CD4-positive, alpha-beta T cell treated with Interleukin-15 for 1 hour (primary cell): ENCODE results near the gene MAGI1.

Experiments
- DNase-seq: peaks from one replicate; pipeline ENCODE4 v3.0.0-alpha.2; 2020

MAGI1 gene

DNA sequence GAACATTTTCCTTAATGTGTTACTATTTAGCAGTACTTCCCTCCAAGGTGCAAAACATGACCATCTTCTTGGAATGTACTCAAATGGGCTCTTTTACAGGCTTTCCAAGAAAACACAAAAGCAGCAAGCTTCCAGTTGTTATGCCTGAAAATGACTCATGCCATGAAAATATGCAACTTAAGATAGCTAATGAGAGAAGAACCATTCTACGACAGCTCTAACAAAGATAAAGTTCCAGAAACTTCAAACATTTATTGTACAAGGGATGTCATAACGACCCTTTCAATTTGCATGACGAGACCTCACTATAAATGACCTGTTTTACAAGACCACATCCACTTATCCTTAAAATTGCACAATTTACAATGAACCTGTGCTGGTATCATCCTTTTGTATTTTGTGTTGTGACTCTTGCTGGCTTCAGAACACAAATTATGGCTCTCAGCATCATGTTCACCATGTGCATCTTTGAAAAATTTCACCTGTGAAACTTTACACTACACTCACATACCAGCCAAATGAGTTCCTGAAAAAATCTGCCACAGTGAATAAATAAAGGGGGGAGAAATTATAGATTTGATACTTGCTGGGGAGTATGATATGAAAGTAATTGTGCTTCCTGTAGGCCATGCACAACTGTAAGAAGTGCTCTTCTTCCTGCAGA, 433.7 kb downstream of the MAGI1 start:
- DNase-seq = no peak

DNA sequence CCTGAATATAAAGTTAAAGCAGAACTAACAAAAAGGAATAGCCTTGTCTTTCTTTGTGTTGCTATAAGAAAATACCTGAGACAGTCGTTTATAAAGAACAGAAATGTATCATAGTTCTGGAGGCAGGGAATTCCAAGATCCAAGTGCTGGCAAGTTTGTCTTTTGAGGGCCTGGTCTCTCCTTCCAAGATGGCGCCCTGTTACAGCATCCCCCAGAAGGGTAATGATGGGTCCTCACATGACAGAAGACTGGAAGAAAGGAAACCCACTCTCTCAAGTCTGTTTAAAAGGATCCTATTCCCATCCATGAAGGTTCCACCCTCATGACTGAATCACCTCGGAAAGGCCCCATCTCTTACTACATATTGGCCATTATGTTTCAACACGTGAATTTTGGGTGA, 435.1 kb downstream of the MAGI1 start:
- no peak for DNase-seq

DNA sequence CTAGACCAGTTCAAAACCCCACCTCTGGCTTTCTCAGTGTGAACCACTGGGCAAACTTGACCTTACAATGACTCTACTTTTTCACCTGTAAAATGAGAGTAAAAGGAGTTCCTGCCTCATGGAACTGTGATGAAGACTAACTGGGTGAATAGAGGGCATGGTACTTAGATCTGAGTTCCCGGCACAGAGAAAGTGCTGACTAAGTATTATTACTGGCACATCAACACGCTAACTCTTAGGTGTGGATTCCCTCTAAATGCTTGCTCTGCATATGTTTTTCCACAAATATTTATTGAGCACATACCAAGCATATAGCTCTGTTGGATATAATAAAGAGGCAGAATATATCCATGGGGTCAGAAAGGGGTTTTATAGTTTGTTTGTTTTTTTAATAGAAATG, 437.8 kb downstream of the MAGI1 start:
- DNase-seq = no peak

DNA sequence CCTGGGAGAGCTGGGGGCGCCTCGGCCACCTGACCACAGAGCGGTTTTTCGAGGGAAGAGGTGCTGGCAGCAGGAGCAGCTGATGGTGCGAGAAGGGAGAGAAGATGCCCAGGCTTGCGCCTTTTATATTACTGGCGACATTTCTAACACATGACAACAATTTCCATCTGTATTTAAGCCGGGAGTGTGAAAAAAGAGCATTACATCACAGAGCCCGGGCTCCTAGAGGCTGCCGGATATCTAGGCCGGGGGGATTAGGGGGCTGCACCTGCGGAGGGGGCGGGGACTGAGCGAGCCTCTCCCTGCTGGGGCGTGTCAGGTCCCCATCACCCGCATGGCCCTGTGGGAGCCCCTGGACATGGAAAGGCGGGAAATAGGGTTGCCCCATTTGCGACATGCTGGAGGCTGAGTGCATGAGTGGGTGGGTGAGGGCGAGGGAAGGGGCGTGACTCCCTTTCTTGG, 440.7 kb downstream of the MAGI1 start:
- DNase-seq = no peak

DNA sequence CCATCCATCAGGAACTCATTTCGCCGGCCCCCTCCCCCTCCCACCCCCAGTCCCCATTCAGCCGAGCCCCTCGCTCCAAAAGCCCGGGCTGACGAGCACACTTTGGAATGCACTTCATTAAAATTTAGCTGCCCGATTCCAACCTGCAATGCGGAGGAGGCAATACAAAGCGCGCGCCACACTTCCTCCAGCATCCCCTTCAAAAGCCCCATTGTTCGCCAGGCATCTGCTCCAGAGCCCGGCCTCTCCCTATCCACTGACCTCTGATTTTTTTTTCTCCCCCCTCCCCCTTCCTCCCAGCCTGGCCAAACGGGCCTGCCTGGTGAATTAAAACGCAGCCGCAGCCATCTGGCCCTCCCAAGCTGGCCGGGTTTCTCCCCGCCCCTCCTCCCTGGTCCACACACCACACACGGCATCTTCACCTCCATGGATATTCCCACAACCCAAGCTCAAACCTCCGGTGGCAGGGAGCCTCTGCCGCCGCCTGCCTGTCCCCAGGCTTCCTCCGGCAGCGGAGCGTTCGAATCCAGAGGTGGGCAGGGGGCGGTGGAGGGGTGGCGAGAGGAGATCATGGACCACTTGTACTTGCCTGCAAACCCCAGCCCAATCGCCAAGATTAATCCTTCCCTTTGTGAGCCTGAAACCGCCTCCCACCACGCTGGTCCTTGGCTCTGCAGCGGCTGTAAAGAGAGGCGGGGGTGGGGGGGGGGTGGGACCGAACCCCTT, 441.3 kb downstream of the MAGI1 start:
- no peak for DNase-seq

DNA sequence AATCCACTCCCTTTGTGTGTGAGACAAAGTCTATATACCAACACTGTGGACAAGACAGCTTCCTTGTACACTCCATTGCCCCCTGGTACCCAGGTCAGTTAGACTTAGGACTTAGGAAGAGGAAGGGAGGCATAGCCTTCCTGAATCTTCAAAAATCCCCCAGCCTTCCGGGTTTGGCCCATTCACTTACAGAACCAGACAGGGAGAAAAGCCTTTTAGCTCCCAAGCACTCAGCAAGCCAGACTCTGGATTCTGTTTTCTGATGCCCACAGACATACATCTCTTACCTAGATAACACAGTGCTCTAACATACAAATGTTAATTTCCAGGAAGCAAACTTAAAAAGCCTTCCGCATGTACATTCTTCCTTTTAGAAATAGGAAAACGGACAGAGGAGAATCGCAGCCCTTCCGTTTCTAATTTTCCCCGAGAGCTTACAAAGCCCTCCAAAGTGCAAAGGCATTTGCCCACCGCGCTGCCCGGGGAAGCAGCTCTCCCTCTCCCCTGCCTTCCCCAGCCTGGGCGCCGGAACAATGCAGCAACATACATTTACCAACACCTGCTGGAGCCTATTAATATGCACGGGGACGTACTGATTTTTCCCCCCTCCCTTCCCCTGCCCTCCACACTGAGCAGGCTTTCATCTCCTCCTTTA, 442.0 kb downstream of the MAGI1 start:
- DNase-seq = no peak

DNA sequence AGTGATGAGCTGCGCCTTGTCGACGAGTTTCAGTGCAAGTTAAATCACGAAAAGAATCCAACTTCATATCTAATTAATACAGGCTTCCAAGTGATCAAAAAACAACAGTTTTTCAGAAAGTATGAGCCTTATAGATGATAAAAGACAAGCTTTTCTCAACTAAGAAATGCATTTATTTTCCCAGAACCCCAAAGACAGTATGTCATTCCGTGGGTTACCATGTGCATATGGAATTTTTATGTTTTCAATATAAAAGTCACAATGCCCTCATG, 442.8 kb downstream of the MAGI1 start:
- no peak for DNase-seq

DNA sequence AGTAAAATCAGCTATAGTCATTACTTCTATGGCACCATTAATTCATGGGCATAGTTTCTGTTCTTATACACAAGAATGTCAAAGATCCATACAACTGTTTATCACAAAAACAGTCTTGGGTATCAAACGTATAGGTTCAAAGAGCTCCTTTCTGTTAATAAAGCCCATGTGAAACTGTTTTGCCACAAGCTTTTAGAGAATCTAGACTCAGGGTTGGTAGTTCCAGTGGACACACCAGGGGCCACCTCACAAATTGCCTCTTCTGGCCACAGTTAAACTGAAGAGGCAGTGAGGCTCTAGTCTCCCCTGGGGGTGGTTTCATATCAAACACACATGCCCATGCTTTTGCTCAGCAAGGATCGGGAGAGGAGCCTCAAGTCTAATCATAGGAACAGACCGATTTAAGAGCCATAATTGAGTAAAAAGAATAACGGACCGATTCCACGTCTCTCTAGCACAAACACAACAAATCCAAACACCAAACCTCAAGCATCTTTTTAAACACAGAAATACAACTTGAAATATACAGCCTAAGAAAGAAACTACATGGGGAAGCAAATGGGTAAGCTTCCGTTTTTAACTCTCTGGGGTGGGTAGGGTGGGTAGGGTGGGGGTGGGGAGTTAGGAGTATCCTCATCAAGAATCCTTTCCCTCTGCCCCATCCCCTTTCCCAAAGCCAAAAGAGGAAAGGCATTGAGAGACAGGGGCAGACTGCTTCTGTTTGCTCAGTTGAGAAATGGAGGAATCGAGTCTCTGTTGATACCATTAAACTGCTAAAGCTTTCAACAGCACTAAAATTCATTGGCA, 443.3 kb downstream of the MAGI1 start:
- no peak for DNase-seq

DNA sequence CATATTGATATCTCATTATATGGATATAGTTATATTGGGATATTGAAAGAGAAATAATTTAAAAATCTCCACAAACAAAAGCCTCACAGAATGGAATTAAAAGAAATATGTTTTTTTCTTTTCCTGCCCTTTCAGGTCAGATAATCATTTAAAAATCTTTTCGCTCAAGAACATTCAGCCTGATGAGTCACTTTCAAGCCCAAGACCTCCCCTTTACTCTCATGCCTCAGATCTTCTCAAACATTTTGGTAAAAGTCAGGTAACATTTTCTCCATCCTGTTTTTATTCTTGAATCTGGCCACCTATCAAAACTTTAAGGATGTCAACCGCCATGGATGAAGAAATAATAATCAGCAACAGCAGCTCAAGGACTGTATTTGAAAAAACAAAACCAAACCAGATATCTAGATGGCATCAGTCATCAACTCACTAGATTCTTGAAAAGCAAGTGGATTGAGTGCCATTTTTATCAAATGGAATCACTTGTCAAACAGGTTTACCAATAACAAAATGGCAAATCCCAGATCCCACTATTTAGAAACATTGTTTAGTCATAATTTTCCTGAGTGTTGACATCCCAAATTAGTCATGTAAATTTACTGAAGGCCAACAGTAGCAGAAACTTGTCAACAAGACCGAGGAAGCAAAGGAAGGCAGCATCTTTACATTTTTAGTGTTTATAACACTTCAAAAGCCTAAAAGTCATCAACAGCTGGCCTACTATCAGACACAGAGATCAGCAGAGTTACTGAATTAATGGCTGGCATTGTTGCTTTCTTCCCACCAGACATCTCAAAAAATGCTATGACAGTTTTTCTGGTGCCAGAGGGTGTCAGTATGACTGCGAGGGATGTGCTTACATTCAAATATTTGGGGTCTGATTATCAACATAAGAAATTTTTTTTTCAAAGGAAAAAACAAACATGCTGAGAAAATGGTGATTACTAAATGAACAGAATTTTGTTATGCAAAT, 444.7 kb downstream of the MAGI1 start:
- DNase-seq = no peak

DNA sequence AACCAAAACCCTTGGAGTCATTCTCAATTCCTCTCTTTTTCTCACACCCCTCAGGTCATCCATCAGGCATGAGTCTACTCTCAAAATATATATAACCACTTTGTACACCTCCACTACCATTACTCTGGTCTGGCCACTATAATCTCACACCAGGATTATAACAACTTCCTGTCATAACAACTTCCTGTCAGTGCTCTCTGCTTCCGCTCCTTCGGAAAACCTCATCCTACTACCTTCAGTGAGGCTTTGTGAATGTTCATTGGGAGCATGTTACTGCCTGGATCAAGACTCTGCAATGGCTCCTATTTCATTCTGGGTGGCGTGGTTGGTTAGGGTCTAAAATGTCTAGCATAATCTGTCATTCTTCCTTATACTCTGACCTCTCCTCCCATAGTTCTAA, 447.4 kb downstream of the MAGI1 start:
- no peak for DNase-seq

DNA sequence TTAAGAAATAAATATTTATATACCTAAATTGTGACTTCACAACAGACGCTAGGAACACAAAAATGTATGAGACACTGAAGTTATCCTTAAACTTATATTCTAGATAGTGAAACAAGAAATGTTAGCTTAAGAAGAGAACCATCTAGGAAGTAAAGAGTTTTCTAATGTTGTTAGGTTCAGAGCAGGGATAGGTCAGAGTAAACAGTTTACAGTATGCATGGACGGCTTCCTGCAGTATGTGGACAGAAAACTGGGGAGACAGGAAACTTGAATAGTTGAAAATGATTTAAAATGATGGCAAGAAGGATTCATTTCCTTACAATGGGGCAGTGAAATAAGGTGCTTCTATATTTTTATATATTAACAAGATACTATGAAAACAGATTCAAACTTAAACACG, 449.8 kb downstream of the MAGI1 start:
- no peak for DNase-seq

DNA sequence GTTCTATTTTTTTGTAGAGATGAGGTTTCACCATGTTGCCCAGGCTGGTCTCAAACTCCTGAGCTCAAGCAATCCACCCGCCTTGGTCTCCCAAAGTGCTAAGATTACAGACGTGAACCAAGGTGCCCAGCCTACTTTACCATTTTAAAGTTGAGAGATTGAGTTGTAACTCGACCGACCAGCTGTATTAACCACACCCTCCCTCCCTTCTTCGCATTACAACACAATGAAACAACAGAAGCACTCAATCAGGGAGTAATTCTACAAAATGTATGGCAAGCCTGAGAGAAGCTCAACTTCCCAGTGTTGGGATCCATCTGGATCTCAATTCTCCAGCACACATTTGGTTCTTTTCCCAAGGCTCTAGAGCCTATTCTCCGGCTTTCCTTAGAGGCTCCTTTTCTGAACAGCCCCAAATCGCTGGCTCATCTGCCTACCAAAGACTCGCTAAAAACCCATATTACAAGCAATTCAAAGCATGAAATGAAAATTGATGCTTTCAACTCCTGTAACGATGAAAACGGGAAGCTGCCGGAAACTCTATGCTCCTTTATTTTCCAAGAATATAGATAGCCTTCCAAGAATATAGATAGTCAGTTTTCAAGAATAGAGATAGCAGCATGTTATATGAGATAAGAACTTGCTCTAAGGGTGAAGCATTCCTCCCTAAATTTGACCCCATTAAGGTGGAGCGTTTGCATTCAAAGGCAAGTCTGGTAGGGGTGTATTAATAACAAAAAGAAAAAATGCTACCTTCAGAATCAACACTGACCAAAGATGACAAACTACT, 450.9 kb downstream of the MAGI1 start:
- DNase-seq = no peak

DNA sequence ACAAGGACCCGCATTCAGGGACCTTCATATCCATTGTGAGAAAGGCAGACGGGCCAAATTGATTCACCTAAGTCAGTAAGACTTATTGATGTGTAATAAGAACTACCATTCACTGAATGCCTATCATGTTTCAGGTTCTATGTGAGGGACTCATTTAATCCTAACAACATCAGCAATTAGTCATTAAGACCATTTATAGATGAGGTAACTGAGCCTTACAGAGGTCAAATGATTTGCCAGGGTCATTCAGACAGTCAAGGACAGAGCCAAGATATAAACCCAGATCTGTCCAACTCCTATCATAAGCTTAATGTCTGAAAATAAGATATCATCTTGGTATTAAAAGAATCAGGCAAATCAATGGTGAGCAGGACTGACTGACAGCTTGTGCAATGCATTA, 453.8 kb downstream of the MAGI1 start:
- DNase-seq = no peak

DNA sequence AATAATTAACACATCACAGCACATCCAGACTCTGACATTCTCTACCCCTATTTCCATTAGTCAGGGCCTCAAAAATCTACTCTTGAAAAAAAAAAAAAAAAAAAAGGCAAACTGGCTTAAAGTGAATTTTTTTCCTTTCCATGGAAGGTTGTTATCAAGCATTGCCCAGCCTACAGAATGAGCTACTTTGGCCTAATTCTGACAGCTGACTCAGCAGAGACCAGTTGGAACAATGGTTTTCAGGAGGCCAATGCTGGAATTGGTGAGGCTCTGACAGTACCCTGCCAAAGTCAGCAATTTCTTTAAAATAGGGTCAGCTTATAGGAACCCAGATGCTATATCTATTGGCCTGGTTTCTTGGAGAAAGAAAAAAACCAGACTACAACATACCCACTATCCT, 454.7 kb downstream of the MAGI1 start:
- DNase-seq = no peak

DNA sequence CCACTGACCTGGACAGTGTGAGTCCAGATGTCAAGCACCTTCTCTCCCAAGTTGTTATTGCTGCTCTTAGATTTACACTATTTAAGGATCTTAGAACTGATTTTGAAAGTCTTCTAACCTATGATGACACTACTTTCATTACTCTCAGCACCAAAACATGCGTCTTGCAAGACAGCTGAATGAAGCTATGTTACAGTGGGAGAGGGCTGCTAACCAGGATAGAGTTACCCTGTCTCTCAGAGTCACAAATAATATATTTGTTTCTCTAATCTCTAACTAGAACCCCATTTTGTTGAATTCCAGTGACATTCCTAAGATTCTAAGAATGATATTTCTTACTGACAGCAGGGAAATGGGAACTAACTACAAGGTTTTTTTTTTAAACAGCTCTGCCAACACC, 455.5 kb downstream of the MAGI1 start:
- DNase-seq = no peak

DNA sequence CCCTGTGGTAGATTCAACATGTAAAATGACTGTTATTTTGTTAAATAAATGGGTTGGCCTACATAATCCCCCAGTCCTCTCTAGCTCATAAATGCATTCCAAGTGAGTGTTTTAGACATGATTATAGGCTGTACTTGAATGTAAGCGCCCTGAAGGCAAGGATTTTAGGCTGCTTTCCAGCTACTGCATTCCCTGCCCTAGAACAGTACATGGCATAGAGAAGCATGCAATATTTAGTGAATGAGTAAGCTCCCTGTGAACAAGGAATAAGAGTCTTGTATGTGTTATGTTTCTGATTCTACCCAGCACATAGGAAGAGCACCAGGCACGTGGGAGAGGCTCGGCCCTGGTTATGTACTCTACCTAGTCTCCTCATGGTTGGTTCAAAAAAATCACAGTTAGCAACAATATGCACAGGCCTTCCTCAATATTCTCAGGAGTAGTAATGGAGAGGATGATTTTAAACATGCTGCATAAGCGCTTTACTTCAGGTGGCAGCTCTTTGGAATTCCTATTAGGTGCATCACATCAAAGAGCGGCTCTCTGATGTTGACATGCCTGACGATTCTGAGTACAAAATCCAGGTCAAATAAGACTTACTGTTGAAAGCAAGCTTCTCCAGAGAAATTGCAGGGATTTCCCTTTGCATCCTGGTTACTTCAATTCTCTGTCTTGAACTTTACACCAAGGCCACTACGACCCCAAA, 456.6 kb downstream of the MAGI1 start:
- no peak for DNase-seq

DNA sequence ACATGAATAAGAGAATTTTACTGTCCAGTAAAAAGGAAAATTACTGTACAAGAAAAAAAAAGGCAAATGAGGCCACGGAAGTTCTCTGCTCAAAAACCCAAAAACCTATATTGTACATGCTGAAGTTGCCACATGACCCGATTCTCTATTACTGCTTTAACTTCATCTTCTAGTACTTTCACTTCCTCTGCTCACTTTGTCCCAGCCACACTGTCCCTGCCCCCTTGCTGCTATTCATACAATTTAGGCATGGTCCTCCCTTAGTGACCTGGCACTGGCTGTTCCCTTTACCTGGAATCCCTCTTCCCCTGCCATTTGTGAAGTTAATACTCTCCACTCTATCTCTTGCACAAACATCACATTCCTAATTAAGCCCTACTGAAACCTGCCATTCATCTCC, 457.4 kb downstream of the MAGI1 start:
- DNase-seq = no peak

DNA sequence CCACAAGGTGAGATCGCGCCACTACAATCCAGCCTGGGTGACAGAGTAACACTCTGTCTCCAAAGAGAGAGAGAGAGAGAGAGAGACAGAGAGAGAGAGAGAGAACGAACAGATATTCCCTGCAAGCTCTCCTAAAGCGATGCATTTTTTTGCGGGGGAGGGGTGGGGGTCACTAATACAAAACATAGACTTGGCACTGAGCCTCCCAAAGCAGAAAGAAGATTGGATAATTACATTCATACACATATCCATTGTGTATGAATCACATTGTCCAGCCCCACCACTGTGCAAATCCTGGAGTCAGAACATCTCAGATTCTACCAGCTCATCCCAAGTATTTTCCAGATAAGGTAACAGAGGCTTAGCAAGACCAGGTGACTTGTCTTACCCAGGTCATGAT, 459.9 kb downstream of the MAGI1 start:
- no peak for DNase-seq

DNA sequence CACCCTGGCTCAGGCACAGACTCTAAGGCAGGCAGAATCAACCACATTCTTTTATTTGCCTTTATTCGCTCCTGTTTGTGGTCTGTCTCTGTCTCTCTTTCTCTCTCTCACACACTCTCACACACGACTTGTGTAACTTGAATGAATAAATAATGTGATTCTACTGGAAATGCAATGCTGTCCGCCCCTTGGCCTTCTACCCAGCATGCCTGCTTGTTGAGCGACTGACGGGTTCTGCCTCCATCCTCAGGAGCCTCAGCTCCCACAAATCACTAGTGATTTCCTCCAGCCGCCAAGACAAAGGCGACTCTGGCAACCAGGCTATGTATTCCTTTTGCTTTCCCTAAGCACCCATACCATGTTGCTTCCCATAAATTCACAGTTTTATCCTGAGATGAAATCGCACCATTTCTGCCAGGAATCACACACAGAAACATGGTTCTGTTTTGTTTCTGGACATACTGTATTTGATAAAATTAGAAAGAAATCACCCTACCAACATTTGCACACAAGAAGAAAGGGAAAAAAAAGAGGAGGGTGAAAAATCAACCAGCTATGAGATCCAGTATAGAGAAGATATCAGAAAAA, 460.8 kb downstream of the MAGI1 start:
- no peak for DNase-seq

DNA sequence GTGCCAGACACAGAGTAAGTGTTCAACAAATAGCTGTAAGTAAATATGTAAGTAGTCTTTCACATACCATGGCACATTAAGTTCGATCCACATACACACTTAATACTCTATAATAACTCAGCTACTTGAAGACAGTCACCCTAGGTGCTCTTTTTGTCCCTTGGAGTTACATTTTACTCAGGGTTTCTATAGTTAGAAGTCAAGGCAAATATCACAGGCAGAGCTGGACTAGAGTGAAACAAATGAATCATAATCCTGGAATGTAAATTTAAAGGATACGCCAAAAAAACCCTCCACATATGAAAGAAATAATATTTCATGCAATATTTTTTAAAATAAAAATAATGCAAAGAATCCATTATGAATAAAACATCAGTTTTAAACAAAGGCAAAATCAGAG, 461.8 kb downstream of the MAGI1 start:
- no peak for DNase-seq

DNA sequence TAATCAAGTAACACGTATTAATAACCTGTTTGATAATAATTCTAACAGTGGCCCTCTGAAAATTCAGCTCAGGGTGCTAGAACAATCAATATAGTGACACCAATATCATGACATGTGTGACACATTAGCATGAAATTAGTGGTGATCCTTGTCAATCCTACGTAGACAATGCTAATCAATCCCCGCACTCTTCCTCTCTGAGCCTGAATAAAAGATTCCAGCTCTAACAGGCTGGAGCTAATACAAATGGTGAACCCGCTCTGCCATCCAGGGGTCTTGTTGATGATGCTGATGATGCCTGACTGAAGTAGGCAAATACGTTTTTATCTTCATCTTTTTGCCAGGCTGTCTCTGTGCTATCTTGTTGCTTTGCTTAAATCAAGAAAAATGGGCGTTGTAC, 462.5 kb downstream of the MAGI1 start:
- no peak for DNase-seq
